Inflammatory macrophage treated with lipopolysaccharide for 4 hours (primary cell): ENCODE data around the gene CLDN5.
"Not testable (repeated sequence)": the region's sequence is repeated elsewhere in the genome, so short reads cannot be mapped to it uniquely, and the experiment has no call there.

ENCODE experiments used
- DNase-seq: peaks from one replicate; pipeline ENCODE4 v3.0.0-alpha.2; 2020

CLDN5 gene

GRCh38 chr22:19524170-19525115, at the start of gene CLDN5:
Gene CLDN5 (minus strand): TSS chr22:19524410. CDS start chr22:19524255, 155 bp downstream.
- no peak for DNase-seq

GRCh38 chr22:19571995-19572394, 47.8 kb upstream of the CLDN5 start:
- DNase-seq = no peak

- DNase-seq = no peak
These were observed 47.1 kb upstream of the CLDN5 start for GRCh38 chr22:19571207-19571795.

GRCh38 chr22:19569976-19570375, 45.8 kb upstream of the CLDN5 start:
- no peak for DNase-seq

GRCh38 chr22:19569276-19569640, 45.0 kb upstream of the CLDN5 start:
- no peak for DNase-seq

GRCh38 chr22:19568337-19569275, 44.4 kb upstream of the CLDN5 start:
- no peak for DNase-seq

GRCh38 chr22:19567157-19568009, 43.2 kb upstream of the CLDN5 start:
- no peak for DNase-seq

- no peak for DNase-seq
These were observed 42.3 kb upstream of the CLDN5 start for GRCh38 chr22:19566279-19567156.

- DNase-seq = no peak
These were observed 41.4 kb upstream of the CLDN5 start for GRCh38 chr22:19565382-19566278.

GRCh38 chr22:19559956-19560355, 35.7 kb upstream of the CLDN5 start:
- no peak for DNase-seq

GRCh38 chr22:19559324-19559811, 35.2 kb upstream of the CLDN5 start:
- no peak for DNase-seq

GRCh38 chr22:19556963-19557545, 32.8 kb upstream of the CLDN5 start:
- no peak for DNase-seq

- no peak for DNase-seq
These were observed 31.4 kb upstream of the CLDN5 start for GRCh38 chr22:19555651-19556050.

- DNase-seq = no peak
These were observed 30.7 kb upstream of the CLDN5 start for GRCh38 chr22:19554834-19555404.

- DNase-seq = no peak
These were observed 29.0 kb upstream of the CLDN5 start for GRCh38 chr22:19553201-19553600.

GRCh38 chr22:19550382-19550781, 26.2 kb upstream of the CLDN5 start:
- no peak for DNase-seq

GRCh38 chr22:19549428-19549827, 25.2 kb upstream of the CLDN5 start:
- no peak for DNase-seq

- DNase-seq = no peak
These were observed 24.8 kb upstream of the CLDN5 start for GRCh38 chr22:19548964-19549363.

- DNase-seq = not testable (repeated sequence)
These were observed 24.2 kb upstream of the CLDN5 start for GRCh38 chr22:19548427-19548826.
